ENCODE results near the gene SEMA7A. TPM values are rescaled to one million over a fixed set of nuclear protein-coding genes. Genes with fewer than 3 reads are reported as not detected.

The SEMA7A gene
- total and polyA plus RNA-seq, 2 of the 4 experiments (the other 2 are of a cell fraction), result 30.5 to 87.3 TPM

DNA sequence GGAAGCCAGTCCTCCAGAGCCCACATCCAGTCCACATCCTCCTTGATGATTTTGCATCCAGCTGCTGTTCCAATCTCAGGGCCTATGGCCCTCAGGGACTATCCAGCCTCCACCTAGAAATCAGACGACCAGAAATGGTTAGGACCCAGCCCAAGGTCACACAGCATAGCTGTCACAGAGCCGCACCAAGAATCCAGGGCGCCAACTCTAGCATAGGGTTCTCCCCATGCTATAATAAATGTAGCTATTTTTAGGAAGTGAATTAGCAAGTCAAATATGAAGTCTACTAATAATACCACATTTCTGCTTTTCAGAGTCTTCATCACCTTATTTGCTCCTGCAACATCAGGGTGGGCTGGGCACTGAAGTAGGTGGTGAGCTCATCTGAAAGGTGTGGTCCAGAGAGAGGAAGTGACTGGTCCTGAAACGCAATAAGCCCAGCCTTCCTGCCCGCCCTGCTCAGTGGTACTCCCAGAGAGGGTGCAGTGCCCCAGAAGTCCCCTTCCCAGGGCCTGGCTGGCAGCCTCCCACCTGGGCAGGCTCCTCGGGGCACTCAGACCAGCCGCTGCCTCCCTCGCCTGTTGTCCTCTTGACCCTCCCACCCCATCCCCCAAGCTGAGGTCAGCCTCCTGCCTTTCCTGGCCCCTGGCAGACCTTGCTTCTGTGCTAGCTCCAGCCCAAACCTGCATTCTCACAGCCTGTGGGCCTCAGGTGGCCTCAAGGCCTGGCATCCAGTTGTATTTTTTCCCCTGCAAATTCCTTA is 48.7 kb downstream of the SEMA7A start:
- Histone ChIP-seq H3K36me3 (ENCODE audit: control insufficient read depth, insufficient read depth, low read length) (no peaks in the 10 kb centered on the region), H3K23ac (ENCODE audit: low read depth, low read length) (no peak overlapping the region), H3K27me3 (ENCODE audit: control insufficient read depth, insufficient read depth, low read length) (no peaks in the 10 kb centered on the region), H3K4me1 (ENCODE audit: control insufficient read depth, insufficient read depth, low read length) (peaks cover 4% of the 10 kb centered on the region; the same call in 1 of the 2 replicates), H2AFZ (replicated peaks; ENCODE audit: low read length, poor library complexity) (peak overlapping the region; percentile 47), H3K4ac (ENCODE audit: low read depth, low read length) (peak overlapping the region; percentile 40; the same call in 1 of the 2 replicates), H3K9me1 (ENCODE audit: insufficient read depth, low read length) (peaks cover 8% of the 10 kb centered on the region; the same call in 1 of the 2 replicates), H3K4me3 (ENCODE audit: insufficient read depth, low read depth, low read length) (no peak overlapping the region), H3K79me1 (ENCODE audit: low read depth in 1 of 2, low read length in 2 of 2) (peaks cover 0 to 5% of the 10 kb centered on the region in 2 experiments; a peak in 1 of 4 replicates), H4K20me1 (ENCODE audit: insufficient read depth, low read length) (no peaks in the 10 kb centered on the region), H2BK120ac (ENCODE audit: low read depth, low read length) (peak overlapping the region; percentile 33; the same call in 1 of the 2 replicates), H2AK9ac (replicated peaks; ENCODE audit: low read depth, low read length, poor library complexity) (no peak overlapping the region), H4K91ac (ENCODE audit: insufficient read depth, low read depth, low read length) (peak overlapping the region; percentile 35; the same call in 1 of the 2 replicates), H3K27ac (ENCODE audit: insufficient read depth, low read length) (no peak overlapping the region), H3K14ac (replicated peaks; ENCODE audit: low read depth, low read length) (no peak overlapping the region; the same call in 1 of the 2 replicates), H3K56ac (ENCODE audit: extremely low read depth, insufficient read depth, low read length) (no peak overlapping the region), H2AK5ac (ENCODE audit: low read depth, low read length) (peak overlapping the region; percentile 70), H2BK20ac (ENCODE audit: low read depth, low read length) (no peak overlapping the region; the same call in 1 of the 2 replicates), H2BK5ac (ENCODE audit: low read depth, low read length, poor library complexity, severe bottlenecking) (no peak overlapping the region), H4K5ac (ENCODE audit: low read depth, low read length) (no peak overlapping the region), H4K8ac (ENCODE audit: low read depth in 2 of 2, low read length in 2 of 2) (peak overlapping the region in 1 of 2 experiments; percentile 34; a peak in 1 of 4 replicates), H3K4me2 (ENCODE audit: low read depth, low read length) (no peak overlapping the region), H3K9me3 (ENCODE audit: control insufficient read depth, insufficient read depth, low read length) (no peaks in the 10 kb centered on the region), H3K18ac (ENCODE audit: low read depth, low read length) (no peak overlapping the region), H3K9ac (ENCODE audit: low read depth, low read length) (no peak overlapping the region), H2BK15ac (ENCODE audit: low read depth, low read length) (no peak overlapping the region)
- dilution Hi-C loops (cut with HindIII; ENCODE audit: low sequenced_read_pairs, unreplicated experiment), result no loop called here
- POLR2A ChIA-PET (ENCODE audit: unreplicated experiment), result no interaction called here
- CTCF ChIA-PET, result interaction anchor here (0.5 to 5.3 kb wide), 3 partner anchors 53 to 375 kb away, joined by 5 to 31 read pairs (median 6); no protein-coding TSS in a partner anchor
- 100% methylated on average over 3 of the region's 8 CpGs; no CpG with 5 or more reads in 1 of the 2 experiments for WGBS, 2 experiments (ENCODE audit: extremely low coverage in 2 of 2, insufficient read length in 1 of 2)
- in situ Hi-C loops (cut with MboI; ENCODE audit: low sequenced_read_pairs), result loop anchor here (5.0 kb wide), 1 partner anchor 52 kb away; no protein-coding TSS in a partner anchor
- intact Hi-C loops (cut with micrococcal nuclease), result loop anchor here (5.0 kb wide), 1 partner anchor 162 kb away; no protein-coding TSS in a partner anchor
- TF ChIP-seq RAD21 (IDR thresholded peaks at IDR 0.05; ENCODE audit: low read length) (no peak), FOS (IDR thresholded peaks at IDR 0.05; ENCODE audit: low read depth, low read length) (no peak), POLR2A (IDR thresholded peaks at IDR 0.05; ENCODE audit: low read depth, low read length) (no peak; the same call in 1 of the 2 replicates), SMC3 (IDR thresholded peaks at IDR 0.05; ENCODE audit: low read depth, low read length) (no peak), MXI1 (IDR thresholded peaks at IDR 0.05; ENCODE audit: borderline replicate concordance, low read depth, low read length) (no peak), CEBPB (IDR thresholded peaks at IDR 0.05; ENCODE audit: low read depth, low read length) (no peak), CHD1 (IDR thresholded peaks at IDR 0.05; ENCODE audit: low read depth, low read length) (no peak), RFX5 (IDR thresholded peaks at IDR 0.05; ENCODE audit: low read depth, low read length) (no peak), MAZ (IDR thresholded peaks at IDR 0.05; ENCODE audit: borderline replicate concordance, low read depth, low read length) (no peak)
- TF ChIP-seq, protein P1, sequence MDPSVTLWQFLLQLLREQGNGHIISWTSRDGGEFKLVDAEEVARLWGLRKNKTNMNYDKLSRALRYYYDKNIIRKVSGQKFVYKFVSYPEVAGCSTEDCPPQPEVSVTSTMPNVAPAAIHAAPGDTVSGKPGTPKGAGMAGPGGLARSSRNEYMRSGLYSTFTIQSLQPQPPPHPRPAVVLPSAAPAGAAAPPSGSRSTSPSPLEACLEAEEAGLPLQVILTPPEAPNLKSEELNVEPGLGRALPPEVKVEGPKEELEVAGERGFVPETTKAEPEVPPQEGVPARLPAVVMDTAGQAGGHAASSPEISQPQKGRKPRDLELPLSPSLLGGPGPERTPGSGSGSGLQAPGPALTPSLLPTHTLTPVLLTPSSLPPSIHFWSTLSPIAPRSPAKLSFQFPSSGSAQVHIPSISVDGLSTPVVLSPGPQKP (IDR thresholded peaks at IDR 0.05; ENCODE audit: borderline replicate concordance, low read depth, low read length), result no peak
- TF ChIP-seq, protein P2, sequence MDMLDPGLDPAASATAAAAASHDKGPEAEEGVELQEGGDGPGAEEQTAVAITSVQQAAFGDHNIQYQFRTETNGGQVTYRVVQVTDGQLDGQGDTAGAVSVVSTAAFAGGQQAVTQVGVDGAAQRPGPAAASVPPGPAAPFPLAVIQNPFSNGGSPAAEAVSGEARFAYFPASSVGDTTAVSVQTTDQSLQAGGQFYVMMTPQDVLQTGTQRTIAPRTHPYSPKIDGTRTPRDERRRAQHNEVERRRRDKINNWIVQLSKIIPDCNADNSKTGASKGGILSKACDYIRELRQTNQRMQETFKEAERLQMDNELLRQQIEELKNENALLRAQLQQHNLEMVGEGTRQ (IDR thresholded peaks at IDR 0.05; ENCODE audit: low read depth, low read length), result no peak
- ATAC-seq (ENCODE audit: low read depth) (no peak), DNase-seq (no peak)
- BruUV-seq (replicated peaks), result no TSS peak
